Cortex of kidney (tissue), 1 donor: Measurements from ENCODE around the gene HEMGN.
"Not testable (repeated sequence)": the region's sequence is repeated elsewhere in the genome, so short reads cannot be mapped to it uniquely, and the experiment has no call there.

Experiments used
- DNase-seq: peaks from one replicate; lab custom pipeline; 2025; lab: John Stamatoyannopoulos, UW

HEMGN gene

DNA sequence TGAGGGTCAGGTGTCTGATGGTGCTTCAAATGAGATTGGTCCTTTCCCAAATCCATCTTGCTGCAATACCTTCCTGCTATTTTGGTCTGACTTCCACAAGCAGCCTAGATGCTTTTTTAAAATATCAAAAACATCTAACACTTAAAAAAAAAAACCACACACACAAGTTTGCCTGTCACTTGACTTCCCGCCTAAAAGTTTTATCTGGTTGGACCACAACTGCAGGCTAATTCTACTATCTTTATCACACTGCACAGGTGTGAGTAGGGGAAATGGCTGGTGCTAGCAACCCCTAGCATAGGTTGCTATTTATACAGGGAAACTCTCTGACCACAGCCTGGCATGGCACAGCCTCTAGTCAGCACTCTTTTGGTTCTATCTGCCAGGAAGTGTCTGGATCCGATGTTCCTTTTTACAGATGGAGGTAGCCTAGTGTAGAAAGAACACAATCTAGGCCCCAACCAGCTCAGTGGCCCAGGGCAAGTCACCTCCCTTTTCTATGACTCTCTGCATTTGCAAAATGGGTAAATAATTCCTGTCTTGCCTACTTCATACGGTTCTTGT is at the start of gene HEMGN:
Gene HEMGN, minus strand, starts transcription at position 92 of the 564 bp plus-strand sequence. Its CDS starts 36 bp downstream, at position 56.
- no peak for DNase-seq

DNA sequence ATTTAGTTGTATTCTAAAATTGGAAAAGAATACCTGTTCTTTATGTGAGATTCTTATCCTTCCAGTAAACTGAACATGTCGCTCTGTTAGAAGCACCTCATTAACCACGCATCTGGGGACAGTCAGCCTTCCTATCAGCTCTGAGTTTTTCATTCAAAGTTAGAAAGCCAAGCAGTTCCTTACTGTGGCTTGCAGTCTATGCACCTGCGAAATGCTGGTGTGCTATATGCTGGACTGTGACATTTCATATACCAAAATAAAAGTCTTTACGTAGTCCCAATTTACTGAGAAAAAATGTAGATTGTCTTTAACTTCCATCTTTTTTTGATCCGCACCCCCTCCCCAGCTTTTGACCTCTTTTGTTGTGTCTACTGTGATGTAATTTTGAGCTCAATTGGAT is 49.5 kb upstream of the HEMGN start:
- no peak for DNase-seq

DNA sequence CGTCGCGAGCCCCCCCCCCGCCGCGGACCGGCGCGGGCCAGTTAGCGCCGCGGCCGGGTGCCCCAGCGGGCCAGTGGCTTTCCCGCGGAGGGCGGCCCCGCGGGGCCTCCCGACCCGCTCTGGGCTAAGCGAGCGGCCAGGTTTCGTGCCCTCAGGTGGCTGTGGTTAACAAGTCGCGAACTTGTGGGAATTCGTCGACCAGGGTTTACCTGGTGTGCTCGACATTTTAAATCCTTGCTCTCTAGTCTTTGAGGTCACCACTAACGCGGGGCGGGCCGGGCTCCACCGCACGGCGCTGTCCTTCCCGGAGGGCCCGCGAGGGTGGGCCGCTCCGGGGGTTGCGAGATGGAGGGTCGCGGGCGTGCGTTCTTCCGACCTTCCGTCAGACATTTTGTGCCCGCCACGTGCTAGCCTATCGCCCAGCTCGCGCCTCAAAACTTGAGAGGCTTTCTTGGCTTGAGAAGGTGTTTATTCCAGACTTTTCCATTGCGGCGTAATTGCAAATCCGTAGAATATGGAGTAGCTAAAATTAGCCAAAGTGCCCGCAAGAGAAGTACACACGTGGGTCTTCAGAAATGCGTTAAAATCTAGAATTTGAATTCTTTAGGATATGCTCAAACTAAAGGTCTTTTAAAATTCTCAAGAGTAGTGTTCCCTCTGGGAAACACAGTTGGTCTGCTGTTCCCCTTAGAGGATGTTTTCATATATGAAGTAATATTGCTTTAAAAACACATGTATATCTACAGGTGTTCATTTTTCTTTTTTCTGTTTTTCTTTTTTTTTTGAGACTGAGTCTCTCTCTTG is 47.3 kb upstream of the HEMGN start:
- DNase-seq, result no peak

- peak; percentile 42 for DNase-seq
These were observed 46.5 kb upstream of the HEMGN start for GRCh38 chr9:97984188-97985057.

DNA sequence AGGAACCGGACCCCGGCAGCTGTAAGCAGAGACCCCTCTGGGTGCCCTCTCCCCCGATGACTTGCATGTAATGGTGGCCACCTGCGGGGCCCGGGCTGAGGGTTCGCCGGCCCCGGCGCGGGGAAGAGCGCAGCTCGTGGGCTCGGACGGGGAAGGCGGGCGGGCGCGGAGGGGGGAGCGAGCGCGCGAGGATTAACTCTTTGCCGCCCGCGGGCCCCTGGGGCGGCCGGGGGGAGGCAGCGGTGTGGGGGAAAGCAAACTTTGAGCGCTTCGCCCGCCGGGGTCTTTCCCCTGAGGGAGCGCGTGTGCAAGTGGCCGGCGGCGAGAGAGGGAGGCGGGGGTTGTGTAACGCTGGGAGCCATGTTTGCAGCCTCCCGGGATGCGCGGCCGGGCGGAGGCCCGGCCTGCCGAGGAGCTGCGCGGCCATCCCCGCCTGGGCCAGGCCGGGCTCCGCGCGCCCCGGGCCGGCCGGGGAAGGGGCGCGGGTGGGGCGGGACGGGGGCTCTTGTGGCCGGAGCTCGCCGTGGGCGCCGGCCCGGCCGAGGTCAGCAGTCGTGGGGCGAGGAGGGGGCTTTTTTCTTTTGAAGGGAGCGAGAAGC is 45.7 kb upstream of the HEMGN start:
- DNase-seq, result no peak

GRCh38 chr9:97982683-97983588 is 45.0 kb upstream of the HEMGN start, which contains the start of gene ANP32B:
Gene ANP32B (plus strand): TSS chr9:97983341. CDS start chr9:97983556, 215 bp downstream.
- DNase-seq, result peak; percentile 35

DNA sequence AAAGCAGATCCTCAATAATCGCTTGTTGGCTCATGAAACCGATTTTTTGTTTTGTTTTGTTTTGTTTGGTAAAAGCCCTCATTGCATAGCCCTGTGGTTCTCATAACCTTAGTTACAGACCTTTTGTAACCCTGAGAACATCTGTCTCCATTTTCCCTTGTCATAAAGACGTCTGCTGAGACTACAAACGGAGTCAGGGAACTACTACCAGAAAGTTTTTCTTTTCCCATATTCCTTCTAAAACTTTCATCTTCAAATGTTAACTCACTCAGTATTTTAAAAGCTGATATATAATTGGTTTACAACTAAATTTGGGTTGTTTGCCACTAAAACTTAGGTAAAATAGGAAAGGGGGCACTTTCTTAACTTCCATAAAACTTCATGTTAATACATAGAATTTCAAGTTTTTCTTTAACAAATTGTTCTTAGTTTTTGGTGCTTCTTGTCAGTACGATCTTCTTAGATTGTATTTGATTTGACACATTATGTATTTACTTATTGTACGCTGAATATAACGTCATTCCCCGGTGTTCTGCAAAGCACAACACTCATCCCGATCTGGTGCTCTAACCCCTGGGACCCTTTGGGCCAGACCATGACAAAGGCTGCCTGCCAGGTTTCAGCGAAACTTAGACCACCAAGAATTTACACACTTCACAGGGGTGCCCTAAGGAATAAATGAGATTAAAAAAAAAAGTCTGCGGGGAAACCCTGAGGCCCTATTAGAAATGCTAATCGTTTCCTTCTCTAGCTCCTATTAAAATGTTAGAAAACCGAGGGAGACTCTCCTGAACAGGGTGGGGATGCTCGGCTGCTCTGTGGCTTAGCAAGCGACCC is 44.1 kb upstream of the HEMGN start:
- no peak for DNase-seq

GRCh38 chr9:97980918-97981845 is 43.2 kb upstream of the HEMGN start:
- DNase-seq, result no peak

- DNase-seq, result no peak
These were observed 42.5 kb upstream of the HEMGN start for GRCh38 chr9:97980479-97980803.

- no peak for DNase-seq
These were observed 42.0 kb upstream of the HEMGN start for GRCh38 chr9:97979788-97980478.

- no peak for DNase-seq
These were observed 40.6 kb upstream of the HEMGN start for GRCh38 chr9:97978371-97979130.

GRCh38 chr9:97976633-97977032 is 38.7 kb upstream of the HEMGN start:
- DNase-seq, result not testable (repeated sequence)

- DNase-seq, result no peak
These were observed 37.4 kb upstream of the HEMGN start for GRCh38 chr9:97975376-97975775.

DNA sequence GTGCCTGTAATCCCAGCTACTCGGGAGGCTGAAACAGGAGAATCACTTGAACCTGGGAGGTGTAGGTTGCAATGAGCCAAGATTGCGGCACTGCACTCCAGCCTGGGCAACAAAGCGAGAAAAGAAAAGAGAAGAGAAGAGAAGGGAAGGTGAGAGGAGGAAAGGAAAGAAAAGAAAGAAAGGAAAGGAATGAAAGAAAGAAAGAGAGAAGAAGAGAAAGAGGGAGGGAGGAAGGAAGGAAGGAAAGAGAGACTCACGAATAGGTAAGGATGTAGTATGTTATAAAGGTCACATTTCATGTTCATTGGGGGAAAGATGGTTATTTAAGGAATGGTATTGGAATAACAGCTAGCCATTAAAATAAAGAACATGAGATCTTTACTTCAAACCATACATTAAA is 34.8 kb upstream of the HEMGN start:
- no peak for DNase-seq

GRCh38 chr9:97970165-97970564 is 32.2 kb upstream of the HEMGN start:
- DNase-seq, result no peak

DNA sequence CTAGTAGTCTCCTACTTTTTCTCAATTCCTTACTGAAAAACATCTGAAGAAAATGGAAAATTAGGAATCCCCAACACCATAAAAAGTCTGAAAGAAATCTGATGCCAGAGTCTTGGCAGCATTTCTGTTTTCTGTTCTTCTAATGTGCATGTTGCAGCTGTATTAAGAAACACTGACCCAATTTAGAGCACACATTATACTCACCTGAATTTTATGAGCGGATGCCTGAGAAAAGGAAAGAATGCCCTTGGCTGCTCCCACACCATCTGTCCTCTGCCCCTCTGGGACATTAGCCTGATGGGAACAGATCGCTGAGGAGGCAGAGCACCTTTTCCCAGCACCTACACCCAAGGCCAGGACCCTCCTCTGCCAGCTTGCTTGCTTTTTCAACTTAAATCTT is 31.0 kb upstream of the HEMGN start:
- no peak for DNase-seq

DNA sequence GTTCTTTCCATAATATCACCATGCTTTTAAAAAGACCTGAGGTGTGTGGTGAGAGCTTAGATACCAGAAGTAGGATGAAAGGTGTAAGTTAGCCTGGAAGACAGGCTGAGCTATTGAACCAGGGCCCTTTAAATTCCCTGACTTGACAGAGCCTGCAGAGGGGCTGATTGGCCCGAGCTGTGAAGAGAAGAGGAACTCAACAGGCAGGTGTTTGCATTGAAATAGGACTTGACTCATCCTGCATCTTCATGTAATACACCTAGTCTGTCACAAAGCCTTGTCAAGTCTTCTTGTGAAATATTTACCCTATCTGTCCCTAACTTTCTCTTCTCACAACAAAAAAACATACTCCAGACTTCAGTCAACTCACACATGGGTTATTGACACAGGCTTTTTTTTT is 28.5 kb upstream of the HEMGN start:
- DNase-seq, result no peak

- DNase-seq, result no peak
These were observed 26.9 kb upstream of the HEMGN start for GRCh38 chr9:97964901-97965300.
